T-helper 2 cell (primary cell): ENCODE data around the gene AMACR.

Experiments used
- DNase-seq, 5 experiments: peaks; one replicate each; pipeline versions ENCODE4 v3.0.0 to v3.0.0-alpha.2; 2012 to 2022

AMACR gene

GRCh38 chr5:34005681-34006080 lies 2.2 kb downstream of the AMACR start:
- DNase-seq: no peak

- DNase-seq: no peak
These were observed 2.6 kb downstream of the AMACR start for GRCh38 chr5:34005211-34005610.

GRCh38 chr5:34003941-34004340 lies 3.9 kb downstream of the AMACR start:
- DNase-seq: no peak

- DNase-seq: no peak
These were observed 5.1 kb downstream of the AMACR start for GRCh38 chr5:34002629-34003328.

- DNase-seq: no peak
These were observed 6.5 kb downstream of the AMACR start for GRCh38 chr5:34001241-34001841.

GRCh38 chr5:33999978-34000377 lies 7.9 kb downstream of the AMACR start:
- no peak for DNase-seq

GRCh38 chr5:33997331-33997983 lies 10.4 kb downstream of the AMACR start:
- DNase-seq: peak in 1 of 5 experiments; percentile 66

- no peak for DNase-seq
These were observed 12.0 kb downstream of the AMACR start for GRCh38 chr5:33995865-33996264.

- peak in 1 of 5 experiments; percentile 37 for DNase-seq
These were observed 13.0 kb downstream of the AMACR start for GRCh38 chr5:33994845-33995244.

GRCh38 chr5:33992864-33993263 lies 15.0 kb downstream of the AMACR start:
- no peak for DNase-seq

- no peak for DNase-seq
These were observed 22.4 kb downstream of the AMACR start for GRCh38 chr5:33985447-33985846.

GRCh38 chr5:33984671-33985124 lies 23.2 kb downstream of the AMACR start, which contains the start of gene SLC45A2:
SLC45A2 (minus strand) TSS chr5:33984693; CDS start chr5:33984583, 110 bp downstream.
- no peak for DNase-seq

- DNase-seq: no peak
These were observed 23.7 kb downstream of the AMACR start for GRCh38 chr5:33984178-33984577.

- DNase-seq: no peak
These were observed 26.3 kb downstream of the AMACR start for GRCh38 chr5:33981408-33982162.

- DNase-seq: no peak
These were observed 27.8 kb downstream of the AMACR start for GRCh38 chr5:33980030-33980429.

- DNase-seq: no peak
These were observed 29.5 kb downstream of the AMACR start for GRCh38 chr5:33978306-33978705.

GRCh38 chr5:33976307-33976706 lies 31.5 kb downstream of the AMACR start:
- no peak for DNase-seq

GRCh38 chr5:33975852-33976251 lies 32.0 kb downstream of the AMACR start:
- DNase-seq: no peak

- peak in 1 of 5 experiments; percentile 43 for DNase-seq
These were observed 34.6 kb downstream of the AMACR start for GRCh38 chr5:33973271-33973670.

GRCh38 chr5:33969572-33970452 lies 38.0 kb downstream of the AMACR start:
- peak in 1 of 5 experiments; percentile 75 for DNase-seq

GRCh38 chr5:33968211-33969005 lies 39.4 kb downstream of the AMACR start:
- DNase-seq: peak in 1 of 5 experiments; percentile 44
